Kidney (tissue), 14 donors: ENCODE measurements around the gene ZNF225. TPM values are rescaled to one million over a fixed set of nuclear protein-coding genes. Genes with fewer than 3 reads are reported as not detected.

Source experiments
- DNase-seq, 5 donors: peaks; one replicate each; pipeline ENCODE4 v3.0.0-alpha.2; 2013 to 2020
- FAIRE-seq: peaks from 2 replicates; lab custom pipeline; 2012; peaks lifted over from hg19 to GRCh38; lab: Jason Lieb, UNC
- H3K27ac ChIP-seq, 2 donors: one replicate each; pipeline ENCODE4 v1.7.0; 2013; ENCODE audit warnings: low read depth in 2 of 2, low read length in 2 of 2, inconsistent platforms in 1 of 2
- H3K27me3 ChIP-seq: one replicate; pipeline ENCODE4 v1.7.1; 2013; ENCODE audit warnings: low read length, inconsistent platforms; ENCODE audit not compliant: control insufficient read depth, insufficient read depth
- H3K36me3 ChIP-seq, 3 donors: one replicate each; pipeline versions ENCODE4 v1.7.0 to v1.7.1; 2013; ENCODE audit warnings: low read length in 3 of 3, control low read depth in 1 of 3, inconsistent platforms in 1 of 3; ENCODE audit not compliant: insufficient read depth in 3 of 3, control insufficient read depth in 2 of 3
- H3K4me1 ChIP-seq, 3 donors: one replicate each; pipeline versions ENCODE4 v1.7.0 to v1.7.1; 2013; ENCODE audit warnings: low read length in 3 of 3, inconsistent platforms in 1 of 3, low read depth in 1 of 3; ENCODE audit not compliant: control insufficient read depth in 2 of 3, insufficient read depth in 2 of 3
- H3K4me3 ChIP-seq, 3 donors: one replicate each; pipeline versions ENCODE4 v1.7.0 to v1.8.1; 2013; ENCODE audit warnings: low read length in 3 of 3, control low read depth in 1 of 3, inconsistent platforms in 1 of 3
- H3K9ac ChIP-seq, 3 donors: one replicate each; pipeline versions ENCODE4 v1.7.0 to v1.7.1; 2013; ENCODE audit warnings: low read length in 3 of 3, control low read depth in 1 of 3, inconsistent platforms in 1 of 3
- H3K9me3 ChIP-seq, 3 donors: one replicate each; pipeline versions ENCODE4 v1.7.0 to v1.7.1; 2013; ENCODE audit warnings: low read length in 3 of 3, control low read depth in 1 of 3, inconsistent platforms in 1 of 3; ENCODE audit not compliant: control insufficient read depth in 2 of 3, insufficient read depth in 1 of 3
- intact Hi-C: fragments of 100-400 bp; cut with DNase I; formaldehyde crosslinking; loops from one replicate; pipeline ENCODE4 v1.11.1; 2022
- polyA plus RNA-seq: library from polyadenylated mRNA; stranded (reverse); fragments of 350-450 nt; fragmentation: Illumina TruSeq; extraction: RNeasy Lipid Tissue Mini Kit (QIAGEN cat#74804); gene quantifications from one replicate; pipeline ENCODE4 v1.2.3, GENCODE V29; 2014; ENCODE audit warnings: low read depth, low replicate concordance; ENCODE audit not compliant: insufficient read depth
- total RNA-seq: library from RNA; stranded (reverse); fragmentation: NEBNext Ultra II Directional; extraction: Animal tissue kit (Norgen Biotek cat#: 25700); gene quantifications from one replicate; pipeline ENCODE4 v1.2.1, GENCODE V29; 2021
- TF ChIP-seq, protein P1 (sequence below): IDR thresholded peaks from 3 replicates; pipeline ENCODE4 v1.5.1; 2012; ENCODE audit warnings: mild to moderate bottlenecking, moderate library complexity, borderline replicate concordance; ENCODE audit not compliant: insufficient read depth; ENCODE audit errors: extremely low read depth
- donor health status: control.
- donor health status: control.
- donor health status: control.
- donor health status: control.
- donor health status: control.
- donor health status: DM: yes; HTN: yes; CAD: no.
- donor health status: Normal renal cell carcinoma (clear cell type).

ZNF225 gene
- total and polyA plus RNA-seq, 2 donors from 2014 or later = 2.3 to 6.7 TPM

DNA sequence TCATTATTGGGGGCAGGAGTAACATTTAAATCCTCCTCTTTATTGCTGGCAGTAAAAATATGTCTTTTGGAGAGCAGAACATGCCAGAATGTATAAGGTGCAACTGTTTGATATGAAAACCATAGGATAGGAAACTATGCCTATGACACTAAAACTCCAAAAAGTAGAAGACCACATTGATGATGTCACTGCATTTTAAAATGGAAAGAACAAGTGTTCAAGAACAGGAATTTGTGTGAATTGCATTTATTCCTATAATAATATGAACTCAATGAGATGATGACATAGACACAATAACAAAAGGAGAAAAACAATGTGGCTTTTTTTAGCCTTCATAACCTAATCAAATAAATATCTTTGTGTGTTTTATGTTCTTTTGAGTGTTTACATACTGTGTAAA is 3.7 kb upstream of the ZNF225 start:
- intact Hi-C loops = no loop called here
- H3K27ac ChIP-seq = no peak overlapping the region
- peaks cover 10 to 22% (median 16%) of the 10 kb centered on the region in 3 donors for H3K36me3 ChIP-seq
- peaks cover 0 to 6% (median 3%) of the 10 kb centered on the region in 3 donors for H3K4me1 ChIP-seq
- no peak for DNase-seq
- TF ChIP-seq, protein P1, sequence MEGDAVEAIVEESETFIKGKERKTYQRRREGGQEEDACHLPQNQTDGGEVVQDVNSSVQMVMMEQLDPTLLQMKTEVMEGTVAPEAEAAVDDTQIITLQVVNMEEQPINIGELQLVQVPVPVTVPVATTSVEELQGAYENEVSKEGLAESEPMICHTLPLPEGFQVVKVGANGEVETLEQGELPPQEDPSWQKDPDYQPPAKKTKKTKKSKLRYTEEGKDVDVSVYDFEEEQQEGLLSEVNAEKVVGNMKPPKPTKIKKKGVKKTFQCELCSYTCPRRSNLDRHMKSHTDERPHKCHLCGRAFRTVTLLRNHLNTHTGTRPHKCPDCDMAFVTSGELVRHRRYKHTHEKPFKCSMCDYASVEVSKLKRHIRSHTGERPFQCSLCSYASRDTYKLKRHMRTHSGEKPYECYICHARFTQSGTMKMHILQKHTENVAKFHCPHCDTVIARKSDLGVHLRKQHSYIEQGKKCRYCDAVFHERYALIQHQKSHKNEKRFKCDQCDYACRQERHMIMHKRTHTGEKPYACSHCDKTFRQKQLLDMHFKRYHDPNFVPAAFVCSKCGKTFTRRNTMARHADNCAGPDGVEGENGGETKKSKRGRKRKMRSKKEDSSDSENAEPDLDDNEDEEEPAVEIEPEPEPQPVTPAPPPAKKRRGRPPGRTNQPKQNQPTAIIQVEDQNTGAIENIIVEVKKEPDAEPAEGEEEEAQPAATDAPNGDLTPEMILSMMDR = no peak
- H3K4me3 ChIP-seq = no peak overlapping the region
- H3K9ac ChIP-seq = no peak overlapping the region
- no peaks in the 10 kb centered on the region for H3K27me3 ChIP-seq
- no peak for FAIRE-seq
- peaks cover 18 to 41% (median 25%) of the 10 kb centered on the region in 3 donors for H3K9me3 ChIP-seq

DNA sequence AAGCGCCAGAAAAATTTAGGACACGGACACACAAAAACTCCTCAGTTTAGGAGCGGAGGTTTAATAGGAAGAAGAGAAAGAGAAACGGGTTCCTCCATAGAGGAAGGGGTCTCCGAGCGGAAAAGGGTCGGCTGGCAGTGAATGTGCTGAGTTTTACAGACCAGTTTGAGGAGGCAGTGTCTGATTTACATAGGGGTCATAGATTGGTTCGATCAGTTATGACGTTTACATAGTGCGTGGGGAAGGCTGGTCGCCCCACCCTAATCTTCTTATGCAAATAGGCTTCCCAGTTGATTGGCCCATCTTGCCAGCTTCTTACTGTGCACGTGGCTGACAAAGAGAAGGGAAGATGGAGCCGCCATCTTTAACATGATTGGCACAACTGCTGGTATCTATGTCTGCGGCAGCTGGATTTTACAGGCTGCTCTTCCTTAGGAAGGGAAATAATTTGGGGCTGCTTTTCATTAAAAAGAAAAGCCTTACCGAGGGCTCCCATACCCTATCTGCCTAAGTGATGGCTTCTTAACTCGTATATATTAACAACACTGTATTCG is 1.2 kb upstream of the ZNF225 start:
- peak overlapping the region; percentile 93 to 98 (median 95) for H3K4me3 ChIP-seq
- intact Hi-C loops = no loop called here

DNA sequence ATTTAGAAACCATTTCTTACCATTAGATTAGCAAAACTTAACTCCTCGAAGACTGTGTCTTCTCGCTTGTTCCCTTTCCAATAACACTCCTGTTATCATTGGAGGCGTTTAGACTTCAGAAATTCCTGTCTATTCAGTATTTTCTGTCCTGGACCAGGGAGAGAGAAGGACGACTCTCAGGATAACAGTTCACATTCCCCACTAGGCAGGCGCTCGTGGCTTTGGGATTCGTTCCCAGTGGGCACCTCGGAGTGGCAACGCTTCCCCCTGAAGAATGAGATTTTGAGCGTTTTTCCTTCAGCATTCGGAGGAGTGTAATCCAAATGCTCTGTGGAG is 429 bp upstream of the ZNF225 start:
- FAIRE-seq (no peak), DNase-seq (no peak)
- peaks cover 0 to 6% (median 3%) of the 10 kb centered on the region in 3 donors for H3K4me1 ChIP-seq
- peak overlapping the region; percentile 93 to 98 (median 95) for H3K4me3 ChIP-seq
- peaks cover 0 to 9% (median 5%) of the 10 kb centered on the region in 3 donors for H3K36me3 ChIP-seq
- H3K27ac ChIP-seq = no peak overlapping the region
- intact Hi-C loops = no loop called here
- TF ChIP-seq, protein P1 = no peak
- no peaks in the 10 kb centered on the region for H3K27me3 ChIP-seq
- H3K9me3 ChIP-seq = peaks cover 3 to 18% (median 5%) of the 10 kb centered on the region in 3 donors
- H3K9ac ChIP-seq = peak overlapping the region; percentile 18 to 98 (median 80)

More for the DNA sequence above, 1.2 kb upstream of the ZNF225 start:
- Histone ChIP-seq H3K27ac (no peak overlapping the region), H3K9ac (peak overlapping the region in 1 of 3 donors; percentile 98), H3K9me3 (peaks cover 8 to 26% (median 11%) of the 10 kb centered on the region in 3 donors), H3K36me3 (peaks cover 5 to 8% (median 7%) of the 10 kb centered on the region in 3 donors), H3K4me1 (peaks cover 0 to 6% (median 3%) of the 10 kb centered on the region in 3 donors), H3K27me3 (no peaks in the 10 kb centered on the region)
- DNase-seq (peak in 4 of 5 donors; percentile 56 to 81 (median 69)), FAIRE-seq (no peak)
- TF ChIP-seq, protein P1 = no peak
